Heart left ventricle (tissue), 13 donors: ENCODE measurements around the gene CCDC188.

ENCODE experiments used
- POLR2A ChIP-seq, 2 donors: fragments of 450-650 bp; IDR thresholded peaks; one replicate each; pipeline ENCODE4 v1.6.1; 2017; ENCODE audit warnings: antibody characterized with exemption in 2 of 2, mild to moderate bottlenecking in 2 of 2, moderate library complexity in 2 of 2
- TF ChIP-seq, protein P1 (sequence below), 12 donors: fragments of 200-600 bp; sonication (generic) in 4 of 12; IDR thresholded peaks; one replicate each; pipeline versions ENCODE4 v1.5.0 to v1.8.0; 2018 to 2022; ENCODE audit warnings: antibody characterized with exemption in 12 of 12, mild to moderate bottlenecking in 5 of 12
- donor health status: ischemic (EF 13 %, LVEDD 7.1; RV severe dilation, severe dysfunction).
- donor health status: DM: no; HTN: yes; CAD: no.
- donor health status: DM: no; HTN: no; CAD: no.
- donor health status: ischemic (EF 25% LVEDD 6.9; RV normal size, moderate dysfunction).
- donor health status: ischemic (EF 25% LVEDD 5.7; RV mildly dilated, moderate dysfunction).
- donor health status: ischemic (EF 35%, LVEDD 5.7; RV mildly dilated, moderate dysfunction).
- donor health status: nonischemic (EF 11% LVEDD 7.7; RV severe dilation, severe dysfunction).
- donor health status: DM: yes; HTN: yes; CAD: no.
- donor health status: PGD.
- donor health status: ischemic (EF 29% LVEDD 5.4; RV normal size, mild dysfunction).
- donor health status: nonischemic (EF 23%, LVEDD 6.1; RV moderate dilation, normal function).

DNA sequence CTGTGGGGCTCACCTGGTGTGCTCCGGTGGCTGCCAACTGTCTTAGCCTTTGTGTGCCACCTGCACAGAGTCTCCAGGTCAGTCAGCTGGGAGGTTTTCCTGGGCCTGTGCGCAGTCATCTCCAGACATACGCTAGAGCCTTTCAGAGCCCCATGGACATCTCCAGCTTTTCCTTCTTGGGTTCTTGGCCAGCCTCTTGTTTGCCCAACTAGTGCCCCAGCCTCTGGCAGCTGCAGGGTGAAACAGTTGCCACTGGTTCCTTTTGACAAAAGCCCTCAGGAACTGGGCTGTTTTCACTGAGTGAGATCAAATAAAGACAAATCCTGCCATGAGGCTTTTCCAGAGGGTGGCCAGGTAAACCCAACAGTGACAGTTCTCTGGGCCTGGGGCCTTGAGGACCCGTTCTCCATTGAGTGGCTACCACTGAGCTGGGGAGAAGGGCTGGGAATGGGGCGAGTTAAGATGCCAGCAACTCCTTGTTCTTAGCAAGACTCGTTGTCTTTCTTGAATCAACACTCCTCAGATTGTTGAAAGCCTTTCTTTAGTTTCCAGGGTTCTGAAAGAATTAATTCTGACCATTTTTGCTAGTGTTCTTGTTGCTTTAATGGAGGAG lies 51.6 kb downstream of the CCDC188 start:
- TF ChIP-seq, protein P1, sequence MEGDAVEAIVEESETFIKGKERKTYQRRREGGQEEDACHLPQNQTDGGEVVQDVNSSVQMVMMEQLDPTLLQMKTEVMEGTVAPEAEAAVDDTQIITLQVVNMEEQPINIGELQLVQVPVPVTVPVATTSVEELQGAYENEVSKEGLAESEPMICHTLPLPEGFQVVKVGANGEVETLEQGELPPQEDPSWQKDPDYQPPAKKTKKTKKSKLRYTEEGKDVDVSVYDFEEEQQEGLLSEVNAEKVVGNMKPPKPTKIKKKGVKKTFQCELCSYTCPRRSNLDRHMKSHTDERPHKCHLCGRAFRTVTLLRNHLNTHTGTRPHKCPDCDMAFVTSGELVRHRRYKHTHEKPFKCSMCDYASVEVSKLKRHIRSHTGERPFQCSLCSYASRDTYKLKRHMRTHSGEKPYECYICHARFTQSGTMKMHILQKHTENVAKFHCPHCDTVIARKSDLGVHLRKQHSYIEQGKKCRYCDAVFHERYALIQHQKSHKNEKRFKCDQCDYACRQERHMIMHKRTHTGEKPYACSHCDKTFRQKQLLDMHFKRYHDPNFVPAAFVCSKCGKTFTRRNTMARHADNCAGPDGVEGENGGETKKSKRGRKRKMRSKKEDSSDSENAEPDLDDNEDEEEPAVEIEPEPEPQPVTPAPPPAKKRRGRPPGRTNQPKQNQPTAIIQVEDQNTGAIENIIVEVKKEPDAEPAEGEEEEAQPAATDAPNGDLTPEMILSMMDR (IDR thresholded peaks at IDR 0.05), result no peak
- no peak for TF ChIP-seq POLR2A (IDR thresholded peaks at IDR 0.05)
